Myocyte (in vitro differentiated cells): ENCODE measurements around the gene TRIM77. TPM values are rescaled to one million over a fixed set of nuclear protein-coding genes. Genes with fewer than 3 reads are reported as not detected.
"Not testable (repeated sequence)": the region's sequence is repeated elsewhere in the genome, so short reads cannot be mapped to it uniquely, and the experiment has no call there.

Experiments used
- DNase-seq: peaks from one replicate; pipeline ENCODE4 v3.0.0-alpha.2; 2012; ENCODE audit warnings: low read depth
- polyA plus RNA-seq: library from polyadenylated mRNA; unstranded; fragments of >200 nt; gene quantifications from one replicate; pipeline ENCODE4 v1.2.1, GENCODE V29; 2012; ENCODE audit warnings: missing spikeins
- total RNA-seq: library from RNA; depleted of rRNA; stranded (reverse); fragments of >200 nt; gene quantifications from 2 replicates; pipeline ENCODE4 v1.2.3, GENCODE V29; 2014

TRIM77 gene, protein sequence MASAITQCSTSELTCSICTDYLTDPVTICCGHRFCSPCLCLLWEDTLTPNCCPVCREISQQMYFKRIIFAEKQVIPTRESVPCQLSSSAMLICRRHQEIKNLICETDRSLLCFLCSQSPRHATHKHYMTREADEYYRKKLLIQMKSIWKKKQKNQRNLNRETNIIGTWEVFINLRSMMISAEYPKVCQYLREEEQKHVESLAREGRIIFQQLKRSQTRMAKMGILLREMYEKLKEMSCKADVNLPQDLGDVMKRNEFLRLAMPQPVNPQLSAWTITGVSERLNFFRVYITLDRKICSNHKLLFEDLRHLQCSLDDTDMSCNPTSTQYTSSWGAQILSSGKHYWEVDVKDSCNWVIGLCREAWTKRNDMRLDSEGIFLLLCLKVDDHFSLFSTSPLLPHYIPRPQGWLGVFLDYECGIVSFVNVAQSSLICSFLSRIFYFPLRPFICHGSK
- total RNA-seq, result not detected in 2 replicates
- not detected for polyA plus RNA-seq

DNA sequence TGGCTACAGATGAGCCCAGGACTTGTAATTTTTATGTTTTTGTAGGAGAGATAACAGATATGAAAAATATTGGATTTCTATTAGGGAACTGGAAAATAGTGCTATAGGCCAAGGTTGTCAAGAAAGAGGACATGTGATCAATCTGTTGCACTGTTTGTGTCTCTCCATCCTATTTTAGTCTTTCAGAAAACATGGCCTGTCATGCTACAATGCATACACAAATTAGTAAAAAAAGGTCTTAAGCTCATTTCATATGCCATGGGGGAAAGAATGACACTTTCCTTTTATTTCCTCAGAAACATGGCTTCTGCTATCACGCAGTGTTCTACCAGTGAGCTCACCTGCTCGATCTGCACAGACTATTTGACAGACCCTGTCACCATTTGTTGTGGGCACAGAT is at the start of gene TRIM77:
Gene TRIM77, plus strand, starts transcription at position 301 of the 400 bp plus-strand sequence. Its CDS starts 0 bp downstream, at position 301.
- DNase-seq, result not testable (repeated sequence)

GRCh38 chr11:89667001-89667400 is 43.1 kb upstream of the TRIM77 start:
- no peak for DNase-seq

GRCh38 chr11:89668158-89668557 is 41.9 kb upstream of the TRIM77 start:
- not testable (repeated sequence) for DNase-seq

DNA sequence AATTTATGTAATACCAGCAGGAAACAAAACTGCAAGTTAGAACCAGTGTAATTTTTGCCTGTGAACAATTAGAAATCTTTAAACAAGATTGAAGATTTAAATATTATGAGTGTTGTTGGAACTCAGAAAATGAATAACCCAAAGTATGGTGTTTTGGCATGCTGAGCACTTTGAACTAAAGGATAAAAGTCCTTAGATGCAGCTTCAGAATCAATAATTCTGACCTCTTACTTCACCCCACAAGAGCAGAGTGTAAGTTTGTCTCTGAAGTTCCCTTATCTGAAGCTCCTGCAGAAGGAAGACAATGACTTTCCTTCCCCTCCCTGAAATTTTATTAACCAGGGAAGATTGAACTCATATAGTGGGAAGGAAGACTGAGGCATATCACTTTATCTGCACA is 40.5 kb upstream of the TRIM77 start:
- DNase-seq, result not testable (repeated sequence)

DNA sequence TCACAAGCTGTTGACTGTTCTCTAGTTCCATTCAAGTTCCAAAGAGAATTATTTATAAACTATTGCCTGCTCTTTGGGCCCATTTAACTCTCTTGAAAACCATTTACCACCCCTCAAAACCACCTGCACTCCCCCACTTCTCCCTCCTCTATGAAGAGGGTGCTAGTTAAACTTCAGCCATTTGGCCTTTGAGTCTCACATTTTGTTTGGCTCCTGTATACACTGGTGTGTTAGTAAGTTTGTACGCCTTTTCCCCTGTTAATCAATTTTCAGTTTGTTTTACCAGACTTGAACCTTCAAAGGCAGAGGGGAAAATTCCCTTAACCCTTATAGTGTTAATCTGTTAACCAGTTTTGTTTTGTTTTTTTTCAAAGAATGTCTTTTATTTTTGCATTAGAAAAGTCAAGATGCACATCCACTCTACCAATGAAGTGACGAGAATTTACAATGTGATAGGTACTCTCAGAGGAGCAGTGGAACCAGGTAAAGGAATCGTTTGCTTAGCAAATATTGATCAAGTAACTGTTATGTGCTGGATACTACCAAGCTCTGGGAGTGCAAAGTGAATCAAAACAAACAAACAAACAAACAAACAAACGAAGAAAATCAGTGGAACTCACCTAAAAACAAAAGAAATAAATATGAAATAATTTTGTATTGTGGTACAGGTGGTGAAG is 40.0 kb upstream of the TRIM77 start:
- DNase-seq, result not testable (repeated sequence)

DNA sequence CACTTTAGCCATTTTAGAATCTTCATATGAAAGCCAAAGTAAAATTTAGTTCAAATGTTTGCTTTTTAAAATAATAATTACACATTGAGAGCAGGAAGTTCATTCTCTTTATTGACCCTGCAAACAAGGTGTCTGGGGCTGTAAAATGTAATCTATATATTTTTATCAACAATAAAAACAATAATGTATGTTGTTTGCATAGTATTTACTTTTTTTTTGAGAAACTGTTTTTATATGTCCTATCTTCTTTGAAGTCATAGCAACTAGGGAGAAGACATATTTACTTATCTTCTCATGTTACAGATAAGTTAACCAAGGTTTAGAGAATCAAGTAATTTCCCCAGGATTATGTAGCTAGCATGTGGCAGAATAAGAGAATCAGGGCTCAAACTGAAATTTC is 37.6 kb upstream of the TRIM77 start:
- DNase-seq, result not testable (repeated sequence)

- not testable (repeated sequence) for DNase-seq
These were observed 36.7 kb upstream of the TRIM77 start for GRCh38 chr11:89673380-89673779.

GRCh38 chr11:89675383-89675782 is 34.7 kb upstream of the TRIM77 start:
- DNase-seq, result not testable (repeated sequence)

DNA sequence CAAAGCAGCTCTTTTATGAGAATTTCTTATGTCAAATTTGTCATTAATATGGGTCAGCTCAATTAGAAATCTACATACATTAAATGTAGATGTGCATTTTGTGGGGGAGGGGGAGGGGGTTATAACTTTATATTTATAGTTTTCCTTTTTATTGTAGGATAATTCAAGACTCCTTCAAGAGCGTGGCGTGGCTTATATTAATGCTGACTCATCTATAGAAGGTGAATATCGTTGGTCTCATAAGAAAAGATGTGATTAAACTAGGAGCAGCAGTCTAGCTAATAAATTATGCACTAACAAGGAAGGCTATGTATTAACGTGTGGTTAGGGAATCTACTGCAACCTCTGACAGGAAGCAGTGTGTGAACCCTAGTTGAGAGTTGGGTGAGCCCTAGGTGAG is 34.2 kb upstream of the TRIM77 start:
- not testable (repeated sequence) for DNase-seq

GRCh38 chr11:89707080-89707479 is 3.0 kb upstream of the TRIM77 start:
- not testable (repeated sequence) for DNase-seq

GRCh38 chr11:89724866-89725498 is 14.9 kb downstream of the TRIM77 start:
- not testable (repeated sequence) for DNase-seq

DNA sequence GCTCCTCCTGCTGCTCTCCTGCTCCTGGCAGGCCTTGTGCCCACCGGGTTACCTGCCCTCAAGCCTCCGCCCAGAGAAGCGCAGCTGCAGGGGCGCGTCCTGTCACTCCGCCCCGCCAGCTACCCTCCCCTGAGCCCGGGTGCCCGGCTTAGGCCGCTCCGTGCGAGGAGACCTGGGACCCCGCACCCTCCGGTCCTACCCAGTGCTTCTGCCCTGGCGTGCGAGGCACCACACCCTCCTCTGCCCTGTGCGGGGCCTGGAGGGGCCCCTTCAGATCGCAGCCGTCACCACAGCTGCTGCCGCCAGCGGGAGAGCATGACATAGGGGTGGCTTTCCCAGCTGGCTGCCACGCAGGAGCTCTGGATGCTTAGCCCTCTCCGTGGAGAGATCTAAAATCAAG is 20.1 kb downstream of the TRIM77 start:
- not testable (repeated sequence) for DNase-seq

DNA sequence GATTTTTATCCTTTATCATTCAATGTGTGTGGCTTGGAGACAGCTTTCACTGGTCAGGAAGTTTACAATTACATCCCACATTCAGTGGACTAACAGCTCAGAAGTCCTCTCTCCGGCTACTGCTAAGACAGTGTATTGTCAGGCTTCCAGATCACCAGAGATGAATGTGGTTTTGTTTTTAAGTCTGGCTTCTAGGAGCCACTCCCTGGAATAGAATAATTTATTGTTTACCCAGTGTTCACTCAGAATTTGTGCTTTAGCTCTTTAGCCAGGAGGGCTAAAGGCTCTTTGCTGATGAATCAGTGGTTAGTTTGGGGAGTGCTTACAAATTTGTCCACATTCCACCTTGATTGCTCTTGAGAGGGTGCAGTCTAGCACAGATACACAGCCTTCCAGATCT is 26.5 kb downstream of the TRIM77 start:
- no peak for DNase-seq

GRCh38 chr11:89737116-89737515 is 27.0 kb downstream of the TRIM77 start:
- no peak for DNase-seq

- DNase-seq, result not testable (repeated sequence)
These were observed 31.3 kb downstream of the TRIM77 start for GRCh38 chr11:89741406-89741805.

GRCh38 chr11:89744158-89744557 is 34.1 kb downstream of the TRIM77 start:
- DNase-seq, result not testable (repeated sequence)

GRCh38 chr11:89750822-89751221 is 40.7 kb downstream of the TRIM77 start:
- DNase-seq, result not testable (repeated sequence)
